SK-N-MC (cell line): ENCODE measurements around the gene CADPS.

Source experiments
- EZH2 ChIP-seq: fragments of 200-600 bp; sonication (generic); IDR thresholded peaks from one replicate; pipeline ENCODE4 v1.6.1; 2017; ENCODE audit warnings: antibody characterized with exemption
- FOXP2 ChIP-seq: optimal IDR thresholded peaks from 2 replicates; pipeline ENCODE3; 2011; ENCODE audit warnings: mild to moderate bottlenecking, moderate library complexity; ENCODE audit not compliant: insufficient read depth; ENCODE audit errors: extremely low read length, control extremely low read depth
- POLR2AphosphoS5 ChIP-seq: IDR thresholded peaks from 2 replicates; pipeline ENCODE4 v1.6.1; 2012; ENCODE audit warnings: mild to moderate bottlenecking, low read depth, low read length, borderline replicate concordance

- TF ChIP-seq POLR2AphosphoS5, result no peak
- no peak for TF ChIP-seq EZH2
- TF ChIP-seq FOXP2, result no peak
Observed at GRCh38 chr3:62647711-62648110, 227.5 kb downstream of the CADPS start.
